Endothelial cell of umbilical vein (primary cell): ENCODE data around the gene MMP11. TPM values are rescaled to one million over a fixed set of nuclear protein-coding genes. Genes with fewer than 3 reads are reported as not detected.

Experiments used
- BruUV-seq: library from RNA; stranded (reverse); fragments of 400-500 nt; replicated peaks from 2 replicates; lab custom pipeline; 2021; lab: Mats Ljungman, UMichigan
- CTCF ChIA-PET: fragments of 300-600, 350-600 bp; sonication (Branson Sonifier 250); formaldehyde crosslinking; loops from one replicate; lab custom pipeline; 2021; ENCODE audit warnings: antibody characterized with exemption, inconsistent platforms; lab: Charles Lee
- POLR2A ChIA-PET: fragments of 300-600, 350-600 bp; sonication (Branson Sonifier 250); formaldehyde crosslinking; loops from one replicate; lab custom pipeline; 2021; ENCODE audit warnings: antibody characterized with exemption, inconsistent platforms; lab: Charles Lee
- DNase-seq: peaks from one replicate; pipeline ENCODE4 v3.0.0-alpha.2; 2011; ENCODE audit warnings: low read depth, low spot score
- FAIRE-seq: peaks from 2 replicates; lab custom pipeline; 2011; peaks lifted over from hg19 to GRCh38; lab: Jason Lieb, UNC
- H2AFZ ChIP-seq: 2 replicates; pipeline ENCODE4 v1.6.0; 2012; ENCODE audit warnings: low read depth, low read length, control low read depth, inconsistent platforms
- H3K27ac ChIP-seq: 2 replicates; pipeline ENCODE4 v1.5.1; 2011; ENCODE audit warnings: low read depth, mild to moderate bottlenecking, control low read depth, low read length, moderate library complexity; ENCODE audit not compliant: insufficient read depth
- H3K27me3 ChIP-seq, 2 experiments: 2 replicates each; pipeline versions ENCODE4 v1.6.0 to v1.6.1; 2011; ENCODE audit warnings: low read length in 2 of 2, mixed read lengths in 1 of 2; ENCODE audit not compliant: control insufficient read depth in 2 of 2, insufficient read depth in 2 of 2
- H3K36me3 ChIP-seq, 2 experiments: 2 replicates in 1 of 2; 3 replicates in 1 of 2; pipeline ENCODE4 v1.5.1; 2011; ENCODE audit warnings: low read length in 2 of 2, mild to moderate bottlenecking in 1 of 2, moderate library complexity in 1 of 2; ENCODE audit not compliant: control insufficient read depth in 2 of 2, insufficient read depth in 2 of 2; ENCODE audit errors: extremely low read depth in 1 of 2
- H3K4me1 ChIP-seq: 3 replicates; pipeline ENCODE4 v1.5.1; 2011; ENCODE audit warnings: mild to moderate bottlenecking, low read length; ENCODE audit not compliant: control insufficient read depth, insufficient read depth; ENCODE audit errors: extremely low read depth
- H3K4me2 ChIP-seq: 2 replicates; pipeline ENCODE4 v1.6.1; 2011; ENCODE audit warnings: low read length, control low read depth, mixed read lengths; ENCODE audit not compliant: insufficient read depth
- H3K4me3 ChIP-seq, 3 experiments: fragments of 200-600 bp in 1 of 3; sonication (generic), shearing (Covaris generic) in 1 of 3; replicated peaks in 1 of 3; 2 replicates each; pipeline ENCODE4 v1.5.1; 2011 to 2016; ENCODE audit warnings: control low read depth in 3 of 3, low read length in 3 of 3, mild to moderate bottlenecking in 2 of 3, inconsistent platforms in 1 of 3, low read depth in 1 of 3, moderate library complexity in 1 of 3; ENCODE audit not compliant: insufficient read depth in 1 of 3
- H3K79me2 ChIP-seq: 2 replicates; pipeline ENCODE4 v1.6.0; 2012; ENCODE audit warnings: low read length, inconsistent platforms; ENCODE audit not compliant: control insufficient read depth, insufficient read depth
- H3K9ac ChIP-seq: replicated peaks from 2 replicates; pipeline ENCODE3; 2011; ENCODE audit warnings: low read length, control low read depth; ENCODE audit not compliant: insufficient read depth; ENCODE audit errors: extremely low read depth
- H3K9me1 ChIP-seq: replicated peaks from 3 replicates; pipeline ENCODE4 v1.6.0; 2011; ENCODE audit warnings: mild to moderate bottlenecking, low read length; ENCODE audit not compliant: control insufficient read depth, insufficient read depth; ENCODE audit errors: extremely low read depth
- H3K9me3 ChIP-seq: replicated peaks from 2 replicates; pipeline ENCODE4 v1.5.1; 2012; ENCODE audit warnings: low read length, inconsistent platforms; ENCODE audit not compliant: control insufficient read depth, insufficient read depth
- H4K20me1 ChIP-seq: replicated peaks from 2 replicates; pipeline ENCODE3; 2011; ENCODE audit warnings: mild to moderate bottlenecking, low read length; ENCODE audit not compliant: control insufficient read depth, insufficient read depth; ENCODE audit errors: extremely low read depth
- EZH2 ChIP-seq: IDR thresholded peaks from 2 replicates; pipeline ENCODE4 v1.6.1; 2012; ENCODE audit warnings: borderline replicate concordance, low read depth, mild to moderate bottlenecking, moderate library complexity, low read length, inconsistent platforms; ENCODE audit not compliant: severe bottlenecking
- FOS ChIP-seq: IDR thresholded peaks from 2 replicates; pipeline ENCODE4 v1.6.1; 2011; ENCODE audit warnings: mild to moderate bottlenecking, low read length, moderate library complexity, borderline replicate concordance; ENCODE audit not compliant: insufficient read depth
- GATA2 ChIP-seq: IDR thresholded peaks from 2 replicates; pipeline ENCODE4 v1.7.0; 2011; ENCODE audit warnings: low read depth, mild to moderate bottlenecking, moderate library complexity, mixed read lengths, low read length; ENCODE audit not compliant: insufficient read length, insufficient read depth
- JUN ChIP-seq: IDR thresholded peaks from 2 replicates; pipeline ENCODE4 v1.6.1; 2011; ENCODE audit warnings: borderline replicate concordance, low read depth; ENCODE audit not compliant: insufficient read length, insufficient read depth
- MYC ChIP-seq: IDR thresholded peaks from one replicate; pipeline ENCODE4 v1.6.1; 2011; ENCODE audit warnings: mild to moderate bottlenecking, low read depth, low read length
- POLR2A ChIP-seq: IDR thresholded peaks from 2 replicates; pipeline ENCODE4 v1.6.1; 2012; ENCODE audit warnings: low read depth, mild to moderate bottlenecking, control low read depth, low read length
- POLR2AphosphoS5 ChIP-seq: IDR thresholded peaks from 2 replicates; pipeline ENCODE4 v1.6.1; 2012; ENCODE audit warnings: low read depth, mild to moderate bottlenecking, control low read depth, low read length, moderate library complexity; ENCODE audit not compliant: insufficient read depth
- dilution Hi-C: fragments of 300-500 bp; cut with MboI; formaldehyde crosslinking; loops from one replicate; pipeline ENCODE4 v1.15.0; 2019; ENCODE audit warnings: low sequenced_read_pairs; ENCODE audit not compliant: extremely low pct_ligation_motif_present
- intact Hi-C: fragments of 100-400 bp; cut with micrococcal nuclease; formaldehyde crosslinking; loops from one replicate; pipeline ENCODE4 v1.10.0; 2022
- polyA plus RNA-seq, 4 experiments: library from polyadenylated mRNA; depleted of rRNA in 3 of 4; stranded (reverse) in 3 of 4; unstranded in 1 of 4; fragments of >200 nt; gene quantifications; 2 replicates each; pipeline versions ENCODE4 v1.2.1 to v1.2.3, GENCODE V29; 2011 to 2012; ENCODE audit warnings: missing spikeins in 1 of 4
- total RNA-seq: library from RNA; stranded (reverse); gene quantifications from 2 replicates; pipeline ENCODE4 v1.2.3, GENCODE V29; 2021
- TF ChIP-seq, protein P1 (sequence below): IDR thresholded peaks from 2 replicates; pipeline ENCODE4 v1.6.1; 2011; ENCODE audit not compliant: insufficient read depth, insufficient read length
- TF ChIP-seq, protein P2 (sequence below), 2 donors: IDR thresholded peaks; 1 replicate in 1 of 2; 2 replicates in 1 of 2; pipeline ENCODE4 v1.5.1; 2011; ENCODE audit warnings: low read length in 2 of 2, mild to moderate bottlenecking in 2 of 2, moderate library complexity in 2 of 2, control low read depth in 1 of 2, inconsistent platforms in 1 of 2, low read depth in 1 of 2; ENCODE audit not compliant: insufficient read depth in 1 of 2; ENCODE audit errors: extremely low read depth in 1 of 2

MMP11 gene
- total and polyA plus RNA-seq, 2 donors (not counting 3 experiments of a cell fraction or from before 2014, with no cell fraction given) = 10.3 to 16.9 TPM

DNA sequence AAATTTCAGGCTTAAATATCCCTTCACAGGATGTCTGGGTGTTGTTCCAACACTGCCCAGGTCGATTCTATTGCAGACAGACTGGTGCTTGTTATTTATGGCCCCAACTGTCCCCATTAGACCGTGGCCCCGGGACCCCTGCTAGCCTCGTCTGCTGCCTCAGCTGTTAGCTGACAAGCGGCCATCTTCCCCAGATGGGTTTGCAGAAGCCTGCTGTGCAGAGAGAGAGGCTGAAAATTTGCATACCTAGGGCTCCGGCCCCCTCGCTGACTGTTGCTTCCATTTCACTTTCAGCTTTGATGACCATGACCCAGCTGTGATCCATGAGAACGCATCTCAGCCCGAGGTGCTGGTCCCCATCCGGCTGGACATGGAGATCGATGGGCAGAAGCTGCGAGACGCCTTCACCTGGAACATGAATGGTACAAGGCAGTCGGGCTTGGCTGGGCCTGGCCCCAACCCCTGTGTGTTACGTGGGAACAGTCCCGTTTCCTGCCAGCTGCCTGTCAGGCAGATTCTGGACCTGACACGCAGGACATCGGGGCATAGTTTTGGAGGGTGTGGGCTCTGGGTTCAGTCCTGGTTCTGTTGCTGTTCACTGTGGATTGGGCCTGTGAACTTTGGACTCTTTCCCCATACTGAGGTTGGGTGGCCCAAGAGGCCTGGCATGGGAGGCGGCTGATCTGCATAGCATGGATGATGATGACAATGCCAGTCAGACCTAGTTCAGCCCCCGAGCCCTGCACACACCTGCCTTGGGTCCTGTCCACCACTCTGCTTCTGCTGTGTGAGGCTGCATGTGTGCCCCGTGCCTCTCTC lies 30.6 kb downstream of the MMP11 start:
- Histone ChIP-seq H3K27ac (no peak overlapping the region), H2AFZ (no peak overlapping the region), H3K4me2 (no peak overlapping the region), H3K9me1 (no peaks in the 10 kb centered on the region), H3K4me3 (no peak overlapping the region), H3K9me3 (no peaks in the 10 kb centered on the region), H3K9ac (no peak overlapping the region), H3K79me2 (no peaks in the 10 kb centered on the region), H3K36me3 (peaks cover 24 to 47% of the 10 kb centered on the region in 2 experiments), H3K27me3 (no peaks in the 10 kb centered on the region), H4K20me1 (no peaks in the 10 kb centered on the region), H3K4me1 (no peaks in the 10 kb centered on the region)
- BruUV-seq = no TSS peak
- no peak for DNase-seq
- TF ChIP-seq GATA2 (no peak), MYC (no peak), POLR2A (no peak), EZH2 (no peak), FOS (no peak), JUN (no peak), POLR2AphosphoS5 (no peak)
- TF ChIP-seq, protein P1, sequence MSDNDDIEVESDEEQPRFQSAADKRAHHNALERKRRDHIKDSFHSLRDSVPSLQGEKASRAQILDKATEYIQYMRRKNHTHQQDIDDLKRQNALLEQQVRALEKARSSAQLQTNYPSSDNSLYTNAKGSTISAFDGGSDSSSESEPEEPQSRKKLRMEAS = no peak
- TF ChIP-seq, protein P2, sequence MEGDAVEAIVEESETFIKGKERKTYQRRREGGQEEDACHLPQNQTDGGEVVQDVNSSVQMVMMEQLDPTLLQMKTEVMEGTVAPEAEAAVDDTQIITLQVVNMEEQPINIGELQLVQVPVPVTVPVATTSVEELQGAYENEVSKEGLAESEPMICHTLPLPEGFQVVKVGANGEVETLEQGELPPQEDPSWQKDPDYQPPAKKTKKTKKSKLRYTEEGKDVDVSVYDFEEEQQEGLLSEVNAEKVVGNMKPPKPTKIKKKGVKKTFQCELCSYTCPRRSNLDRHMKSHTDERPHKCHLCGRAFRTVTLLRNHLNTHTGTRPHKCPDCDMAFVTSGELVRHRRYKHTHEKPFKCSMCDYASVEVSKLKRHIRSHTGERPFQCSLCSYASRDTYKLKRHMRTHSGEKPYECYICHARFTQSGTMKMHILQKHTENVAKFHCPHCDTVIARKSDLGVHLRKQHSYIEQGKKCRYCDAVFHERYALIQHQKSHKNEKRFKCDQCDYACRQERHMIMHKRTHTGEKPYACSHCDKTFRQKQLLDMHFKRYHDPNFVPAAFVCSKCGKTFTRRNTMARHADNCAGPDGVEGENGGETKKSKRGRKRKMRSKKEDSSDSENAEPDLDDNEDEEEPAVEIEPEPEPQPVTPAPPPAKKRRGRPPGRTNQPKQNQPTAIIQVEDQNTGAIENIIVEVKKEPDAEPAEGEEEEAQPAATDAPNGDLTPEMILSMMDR (IDR thresholded peaks at IDR 0.05; ENCODE audit: extremely low read depth in 1 of 2, insufficient read depth in 1 of 2, low read depth in 1 of 2, low read length in 2 of 2) = no peak
- CTCF ChIA-PET = interaction anchor here (1.2 kb wide), 1 partner anchor 32 kb away, joined by 4 read pairs; no protein-coding TSS in a partner anchor
- intact Hi-C loops = no loop called here
- dilution Hi-C loops = no loop called here
- FAIRE-seq = no peak
- POLR2A ChIA-PET = no interaction called here
